Activated naive CD8-positive, alpha-beta T cell treated with anti-CD3 and anti-CD28 coated beads, Interleukin-2, amount 50 U/mL, for 24 hours (primary cell): ENCODE measurements around the gene SHB.

Experiments used
- ATAC-seq: fragments of 150-1000 bp; cut with Tn5 transposase; one replicate; pipeline ENCODE4 v1.10.0; 2021
- DNase-seq: peaks from one replicate; pipeline ENCODE4 v3.0.0; 2021
- H3K27ac Mint-ChIP-seq: one replicate; pipeline ENCODE4 v1.8.0; 2021; ENCODE audit warnings: mild to moderate bottlenecking, mixed read lengths
- H3K27me3 Mint-ChIP-seq: one replicate; pipeline ENCODE4 v1.8.0; 2021; ENCODE audit warnings: mixed read lengths
- H3K36me3 Mint-ChIP-seq: one replicate; pipeline ENCODE4 v1.8.0; 2021; ENCODE audit warnings: low read depth, mixed read lengths
- H3K4me1 Mint-ChIP-seq: one replicate; pipeline ENCODE4 v1.8.0; 2021; ENCODE audit warnings: mixed read lengths
- H3K4me3 Mint-ChIP-seq: one replicate; pipeline ENCODE4 v1.8.0; 2021; ENCODE audit warnings: mild to moderate bottlenecking, moderate library complexity, mixed read lengths
- H3K9me3 Mint-ChIP-seq: one replicate; pipeline ENCODE4 v1.8.0; 2021; ENCODE audit warnings: mixed read lengths

Gene SHB

GRCh38 chr9:38044706-38045105, 24.3 kb downstream of the SHB start:
- H3K9me3 Mint-ChIP-seq: no peaks in the 10 kb centered on the region

GRCh38 chr9:38043931-38044623, 24.9 kb downstream of the SHB start:
- Mint-ChIP-seq H3K4me1 (peaks cover 5% of the 10 kb centered on the region), H3K27ac (no peak overlapping the region), H3K36me3 (no peaks in the 10 kb centered on the region), H3K9me3 (no peaks in the 10 kb centered on the region), H3K27me3 (no peaks in the 10 kb centered on the region), H3K4me3 (no peak overlapping the region)
- DNase-seq: no peak
- no peak for ATAC-seq

More at GRCh38 chr9:38044706-38045105, 24.3 kb downstream of the SHB start:
- H3K27me3 Mint-ChIP-seq: no peaks in the 10 kb centered on the region
- ATAC-seq: no peak
- no peak overlapping the region for H3K4me3 Mint-ChIP-seq
- no peak overlapping the region for H3K27ac Mint-ChIP-seq
- no peaks in the 10 kb centered on the region for H3K36me3 Mint-ChIP-seq
- H3K4me1 Mint-ChIP-seq: peaks cover 5% of the 10 kb centered on the region
- no peak for DNase-seq

- H3K9me3 Mint-ChIP-seq: no peaks in the 10 kb centered on the region
- peaks cover 7% of the 10 kb centered on the region for H3K4me1 Mint-ChIP-seq
- H3K4me3 Mint-ChIP-seq: no peak overlapping the region
- no peaks in the 10 kb centered on the region for H3K36me3 Mint-ChIP-seq
- DNase-seq (no peak), ATAC-seq (no peak)
- no peak overlapping the region for H3K27ac Mint-ChIP-seq
- H3K27me3 Mint-ChIP-seq: no peaks in the 10 kb centered on the region
Observed at GRCh38 chr9:38042626-38043357, 26.2 kb downstream of the SHB start.

GRCh38 chr9:38041564-38042243, 27.3 kb downstream of the SHB start:
- Mint-ChIP-seq H3K27ac (no peak overlapping the region), H3K27me3 (no peaks in the 10 kb centered on the region), H3K36me3 (no peaks in the 10 kb centered on the region), H3K9me3 (no peaks in the 10 kb centered on the region), H3K4me1 (peaks cover 3% of the 10 kb centered on the region), H3K4me3 (no peak overlapping the region)
- no peak for DNase-seq
- no peak for ATAC-seq

DNA sequence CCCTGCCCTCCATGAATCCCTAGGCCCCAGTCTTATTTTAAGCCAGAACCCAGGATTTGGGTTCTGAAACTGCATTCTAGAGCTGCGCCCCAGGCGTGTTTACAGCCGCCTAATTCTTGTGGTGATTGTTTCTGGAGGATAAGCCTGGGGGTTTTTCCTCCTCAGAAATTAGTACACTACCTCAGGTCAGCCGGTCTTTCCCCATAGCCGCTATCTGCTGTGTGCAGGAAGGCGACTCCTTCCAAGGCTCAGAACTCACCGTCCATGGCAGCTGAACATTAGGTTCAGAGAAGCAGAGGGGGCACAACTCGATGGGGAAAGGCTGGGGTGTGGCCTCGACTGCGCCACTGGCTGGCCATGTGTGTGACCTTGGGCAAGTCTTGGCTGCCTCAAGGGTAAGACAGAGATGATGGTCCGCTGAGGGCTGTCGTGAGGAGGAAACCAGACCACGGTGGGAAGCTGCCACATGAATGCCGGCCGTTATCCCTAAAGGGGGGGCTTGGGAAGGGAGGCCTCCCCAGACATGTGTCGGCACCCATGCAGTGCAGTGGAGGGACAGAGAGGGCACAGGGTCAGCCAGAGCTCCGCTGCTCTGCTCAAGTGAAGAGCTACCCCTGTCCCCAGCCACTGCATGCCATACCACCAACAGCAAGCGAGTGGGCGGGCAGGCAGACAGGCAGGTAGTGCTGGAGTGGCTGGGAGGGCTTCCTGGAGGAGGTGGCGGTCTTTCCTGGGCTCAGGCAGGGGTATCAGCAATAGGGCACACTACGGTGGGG, 28.9 kb downstream of the SHB start:
- Mint-ChIP-seq H3K4me3 (no peak overlapping the region), H3K27me3 (peaks cover under 1% of the 10 kb centered on the region), H3K36me3 (no peaks in the 10 kb centered on the region), H3K9me3 (no peaks in the 10 kb centered on the region), H3K4me1 (peaks cover 6% of the 10 kb centered on the region), H3K27ac (no peak overlapping the region)
- ATAC-seq (no peak), DNase-seq (no peak)

GRCh38 chr9:38039090-38039906, 29.7 kb downstream of the SHB start:
- H3K27me3 Mint-ChIP-seq: peaks cover 2% of the 10 kb centered on the region
- no peaks in the 10 kb centered on the region for H3K9me3 Mint-ChIP-seq
- DNase-seq: no peak
- no peak overlapping the region for H3K4me3 Mint-ChIP-seq
- H3K27ac Mint-ChIP-seq: no peak overlapping the region
- H3K36me3 Mint-ChIP-seq: no peaks in the 10 kb centered on the region
- H3K4me1 Mint-ChIP-seq: peaks cover 6% of the 10 kb centered on the region
- ATAC-seq: no peak

GRCh38 chr9:38038307-38039089, 30.5 kb downstream of the SHB start:
- ATAC-seq (no peak), DNase-seq (no peak)
- no peaks in the 10 kb centered on the region for H3K36me3 Mint-ChIP-seq
- no peaks in the 10 kb centered on the region for H3K9me3 Mint-ChIP-seq
- peaks cover 6% of the 10 kb centered on the region for H3K4me1 Mint-ChIP-seq
- H3K27ac Mint-ChIP-seq: no peak overlapping the region
- H3K4me3 Mint-ChIP-seq: no peak overlapping the region
- H3K27me3 Mint-ChIP-seq: peaks cover 2% of the 10 kb centered on the region

DNA sequence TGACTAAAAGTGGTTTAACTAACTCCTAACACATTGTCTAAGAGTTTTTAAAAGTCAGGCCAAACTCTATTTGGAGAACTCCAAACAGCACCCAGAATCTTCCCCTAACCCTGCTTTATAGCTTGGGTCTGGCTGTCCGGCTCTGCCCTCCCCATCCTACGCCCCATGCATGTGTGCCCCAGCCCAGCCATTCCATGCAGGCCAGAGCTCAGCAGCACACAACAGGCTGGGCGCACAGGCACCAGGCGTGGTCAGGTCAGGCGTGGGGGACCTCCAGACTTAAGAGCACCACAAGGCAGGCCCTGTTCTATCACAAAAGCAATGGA, 31.1 kb downstream of the SHB start:
- Mint-ChIP-seq H3K9me3 (no peaks in the 10 kb centered on the region), H3K27me3 (peaks cover 2% of the 10 kb centered on the region), H3K4me3 (no peak overlapping the region), H3K36me3 (no peaks in the 10 kb centered on the region), H3K4me1 (peaks cover 6% of the 10 kb centered on the region), H3K27ac (no peak overlapping the region)
- no peak for DNase-seq
- no peak for ATAC-seq

DNA sequence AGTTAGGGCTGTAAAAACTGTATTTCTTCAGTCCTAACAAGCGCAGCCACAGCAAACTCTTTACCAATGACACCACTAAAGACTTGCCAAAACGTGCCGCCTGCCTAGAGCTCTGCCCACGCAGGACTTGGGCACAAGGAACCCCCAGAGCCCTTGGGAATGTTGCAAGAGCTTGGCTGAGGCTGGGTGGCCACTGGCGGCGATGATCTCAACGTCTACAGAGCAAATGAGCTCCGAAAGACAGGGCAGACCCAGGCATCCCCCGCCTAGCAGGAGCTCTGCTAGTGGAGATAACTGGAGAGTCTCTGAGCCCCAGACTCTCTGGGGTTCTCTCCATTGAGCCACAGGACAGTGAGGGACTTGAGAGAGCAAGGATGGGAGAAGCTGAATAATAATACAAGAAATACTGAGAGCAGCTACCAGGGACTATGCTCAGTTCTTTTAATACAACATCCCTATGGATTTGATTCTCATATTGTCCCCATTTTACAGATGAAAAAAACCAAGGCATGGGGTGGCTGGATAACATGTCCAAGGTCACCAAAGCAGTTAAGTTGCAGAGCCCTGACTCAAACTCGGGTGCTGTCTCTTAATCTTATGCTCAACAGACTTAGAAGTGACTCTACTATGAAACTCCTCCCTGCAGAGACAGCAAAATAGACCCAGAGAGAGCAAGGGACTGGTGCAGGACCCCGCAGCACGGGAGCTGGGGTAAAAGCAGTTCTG, 32.5 kb downstream of the SHB start:
- Mint-ChIP-seq H3K4me1 (peaks cover 6% of the 10 kb centered on the region), H3K36me3 (no peaks in the 10 kb centered on the region), H3K27ac (no peak overlapping the region), H3K9me3 (no peaks in the 10 kb centered on the region), H3K27me3 (peaks cover 2% of the 10 kb centered on the region), H3K4me3 (no peak overlapping the region)
- ATAC-seq (no peak), DNase-seq (no peak)

DNA sequence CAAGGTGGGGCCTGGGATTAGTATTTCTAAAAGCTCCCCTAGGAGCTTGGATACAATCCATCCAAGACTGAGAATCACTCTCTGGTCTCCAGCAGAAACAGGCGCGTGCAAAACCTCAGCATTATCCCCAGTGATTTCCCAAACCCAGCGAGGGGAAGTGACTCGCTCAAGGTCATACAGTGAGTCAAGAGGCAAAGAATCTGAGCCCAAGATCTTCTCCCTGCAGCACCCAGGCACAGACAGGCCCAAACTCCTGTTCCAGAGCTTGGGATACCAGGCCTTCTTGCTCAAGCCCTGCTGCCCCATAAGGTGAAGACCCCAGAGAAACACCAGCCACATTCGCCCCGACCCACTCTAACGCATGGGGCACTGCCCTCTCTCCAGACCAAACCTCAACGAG, 33.2 kb downstream of the SHB start:
- H3K4me3 Mint-ChIP-seq: no peak overlapping the region
- peaks cover 2% of the 10 kb centered on the region for H3K27me3 Mint-ChIP-seq
- no peaks in the 10 kb centered on the region for H3K36me3 Mint-ChIP-seq
- ATAC-seq: no peak
- no peaks in the 10 kb centered on the region for H3K9me3 Mint-ChIP-seq
- H3K27ac Mint-ChIP-seq: no peak overlapping the region
- DNase-seq: no peak
- H3K4me1 Mint-ChIP-seq: peaks cover 6% of the 10 kb centered on the region

- no peaks in the 10 kb centered on the region for H3K36me3 Mint-ChIP-seq
- H3K9me3 Mint-ChIP-seq: no peaks in the 10 kb centered on the region
- H3K27me3 Mint-ChIP-seq: peaks cover 2% of the 10 kb centered on the region
- DNase-seq (no peak), ATAC-seq (no peak)
- H3K27ac Mint-ChIP-seq: no peak overlapping the region
- peaks cover 10% of the 10 kb centered on the region for H3K4me1 Mint-ChIP-seq
- no peak overlapping the region for H3K4me3 Mint-ChIP-seq
Observed at GRCh38 chr9:38033941-38034340, 35.1 kb downstream of the SHB start.

DNA sequence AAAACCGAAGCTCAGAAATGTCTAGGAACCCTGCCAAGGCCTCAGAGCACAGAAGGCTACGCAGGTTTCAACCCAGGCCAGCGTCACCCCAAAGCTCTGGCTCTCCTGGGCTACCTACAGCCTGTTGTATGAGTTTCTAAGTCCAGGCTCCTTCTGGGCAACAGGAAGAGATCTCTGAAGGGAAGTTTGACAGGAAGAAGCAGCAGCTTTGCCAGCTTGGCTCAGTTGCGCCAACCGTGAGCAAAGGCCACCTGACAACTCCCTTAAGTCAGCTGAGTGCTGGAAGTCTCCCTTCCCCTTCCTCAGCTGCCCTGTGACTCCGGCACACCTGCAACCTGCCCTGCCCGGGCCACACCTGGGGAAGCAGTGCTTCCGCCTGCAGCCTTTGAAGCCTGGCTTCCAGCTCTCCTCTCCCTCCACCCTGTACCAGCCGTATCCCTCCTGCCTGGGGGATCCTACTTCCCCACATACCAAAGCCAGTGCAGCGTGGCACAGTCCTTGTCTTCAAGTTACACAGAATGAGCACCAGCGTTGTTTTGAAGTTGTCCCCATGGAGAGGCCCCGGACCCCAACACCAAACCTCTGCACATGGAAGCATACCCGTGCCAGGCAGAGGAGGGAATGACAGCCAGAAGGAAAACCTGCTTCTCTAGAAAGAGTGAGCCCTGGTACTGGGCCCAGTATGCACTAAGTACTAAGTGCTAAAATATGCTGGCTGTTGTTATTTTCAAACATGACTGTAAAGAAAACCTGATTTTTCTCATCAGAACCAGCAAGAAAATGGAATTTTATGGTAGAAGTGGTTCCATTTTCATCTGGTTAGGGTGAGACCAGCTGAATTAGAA, 36.5 kb downstream of the SHB start:
- Mint-ChIP-seq H3K9me3 (no peaks in the 10 kb centered on the region), H3K4me1 (peaks cover 7% of the 10 kb centered on the region), H3K36me3 (no peaks in the 10 kb centered on the region), H3K27me3 (peaks cover 2% of the 10 kb centered on the region), H3K27ac (no peak overlapping the region), H3K4me3 (no peak overlapping the region)
- no peak for ATAC-seq
- no peak for DNase-seq
